ENCODE measurements around the gene FERMT2. TPM values are rescaled to one million over a fixed set of nuclear protein-coding genes. Genes with fewer than 3 reads are reported as not detected.

FERMT2 gene
- total and polyA plus RNA-seq, 2 experiments from 2014 or later, result 108 to 148 TPM

DNA sequence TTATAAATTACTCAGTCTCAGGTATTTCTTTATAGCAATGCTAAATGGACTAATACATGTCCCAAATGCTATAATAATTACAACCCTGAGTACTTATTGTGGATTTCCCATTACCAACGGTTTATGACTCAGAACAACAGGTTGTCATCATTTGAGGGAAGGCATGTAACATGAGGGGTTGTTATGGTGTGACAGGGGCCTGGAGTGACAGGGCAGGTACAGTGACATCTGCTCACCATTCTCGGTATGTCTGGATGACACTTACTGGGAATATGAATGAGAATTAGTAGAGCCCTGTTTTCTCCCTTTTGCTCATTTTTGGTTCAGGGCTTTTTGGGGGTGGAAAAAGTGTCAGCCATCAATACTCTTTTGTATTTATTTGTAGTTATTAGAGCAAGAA lies 36.2 kb upstream of the FERMT2 start:
- Histone ChIP-seq H3K9me2 (ENCODE audit: insufficient read depth) (no peaks in the 10 kb centered on the region), H2AFZ (no peak overlapping the region), H3K79me2 (replicated peaks; ENCODE audit: insufficient read depth) (no peaks in the 10 kb centered on the region), H4K20me1 (replicated peaks; ENCODE audit: insufficient read depth) (no peaks in the 10 kb centered on the region), H3K36me3 (ENCODE audit: insufficient read depth) (no peaks in the 10 kb centered on the region), H3K4me2 (no peak overlapping the region), H3K27me3 (ENCODE audit: insufficient read depth) (no peaks in the 10 kb centered on the region), H3K4me3 (no peak overlapping the region), H3K27ac (ENCODE audit: low read depth) (no peak overlapping the region), H3K4me1 (ENCODE audit: insufficient read depth) (no peaks in the 10 kb centered on the region), H3F3A (replicated peaks; ENCODE audit: low read depth) (no peaks in the 10 kb centered on the region)
- Mint-ChIP-seq H3K4me3 (no peak overlapping the region), H3K36me3 (ENCODE audit: low read depth) (no peaks in the 10 kb centered on the region), H3K27me3 (ENCODE audit: insufficient read depth, low read depth, poor library complexity) (no peaks in the 10 kb centered on the region), H3K27ac (no peak overlapping the region), H3K9me3 (no peaks in the 10 kb centered on the region), H3K4me1 (no peaks in the 10 kb centered on the region)
- DNase-seq (ENCODE audit: low spot score) (no peak), ATAC-seq (no peak)
- TF ChIP-seq ZNF331 (CRISPR knock-in tag; IDR thresholded peaks at IDR 0.05; ENCODE audit: low read depth) (no peak), EZH2phosphoT487 (IDR thresholded peaks at IDR 0.05; ENCODE audit: unreplicated experiment) (no peak)

GRCh38 chr14:52977798-52978197 lies 26.9 kb upstream of the FERMT2 start:
- no peaks in the 10 kb centered on the region for H3K36me3 Mint-ChIP-seq (ENCODE audit: low read depth)
- Histone ChIP-seq H3K4me2 (no peak overlapping the region), H3K36me3 (ENCODE audit: insufficient read depth) (no peaks in the 10 kb centered on the region), H3K27me3 (ENCODE audit: insufficient read depth) (no peaks in the 10 kb centered on the region), H3K79me2 (replicated peaks; ENCODE audit: insufficient read depth) (no peaks in the 10 kb centered on the region), H3K27ac (ENCODE audit: low read depth) (no peak overlapping the region), H3F3A (replicated peaks; ENCODE audit: low read depth) (no peaks in the 10 kb centered on the region), H2AFZ (no peak overlapping the region), H3K4me3 (no peak overlapping the region), H4K20me1 (replicated peaks; ENCODE audit: insufficient read depth) (no peaks in the 10 kb centered on the region), H3K9me2 (ENCODE audit: insufficient read depth) (no peaks in the 10 kb centered on the region; the same call in 1 of the 2 replicates), H3K4me1 (ENCODE audit: insufficient read depth) (no peaks in the 10 kb centered on the region)
- no peaks in the 10 kb centered on the region for H3K27me3 Mint-ChIP-seq (ENCODE audit: insufficient read depth, low read depth, poor library complexity)
- H3K4me1 Mint-ChIP-seq, result no peaks in the 10 kb centered on the region
- H3K4me3 Mint-ChIP-seq, result no peak overlapping the region
- H3K27ac Mint-ChIP-seq, result no peak overlapping the region
- ATAC-seq (no peak), DNase-seq (ENCODE audit: low spot score) (no peak)
- H3K9me3 Mint-ChIP-seq, result no peaks in the 10 kb centered on the region
- TF ChIP-seq REST (IDR thresholded peaks at IDR 0.05; ENCODE audit: unreplicated experiment) (no peak), ZNF331 (CRISPR knock-in tag; IDR thresholded peaks at IDR 0.05; ENCODE audit: low read depth) (no peak), POLR2AphosphoS5 (IDR thresholded peaks at IDR 0.05; ENCODE audit: low read depth) (no peak), ZNF114 (CRISPR knock-in tag; IDR thresholded peaks at IDR 0.05) (no peak), EZH2phosphoT487 (IDR thresholded peaks at IDR 0.05; ENCODE audit: unreplicated experiment) (no peak), EZH2 (IDR thresholded peaks at IDR 0.05; ENCODE audit: low read depth, unreplicated experiment) (no peak), NANOG (IDR thresholded peaks at IDR 0.05; ENCODE audit: borderline replicate concordance) (no peak), ZNF462 (CRISPR knock-in tag; IDR thresholded peaks at IDR 0.05) (no peak), STAT1 (IDR thresholded peaks at IDR 0.05; ENCODE audit: unreplicated experiment) (no peak), CREB1 (CRISPR knock-in tag; IDR thresholded peaks at IDR 0.05; ENCODE audit: low read depth) (no peak)
- TF ChIP-seq, protein P1, sequence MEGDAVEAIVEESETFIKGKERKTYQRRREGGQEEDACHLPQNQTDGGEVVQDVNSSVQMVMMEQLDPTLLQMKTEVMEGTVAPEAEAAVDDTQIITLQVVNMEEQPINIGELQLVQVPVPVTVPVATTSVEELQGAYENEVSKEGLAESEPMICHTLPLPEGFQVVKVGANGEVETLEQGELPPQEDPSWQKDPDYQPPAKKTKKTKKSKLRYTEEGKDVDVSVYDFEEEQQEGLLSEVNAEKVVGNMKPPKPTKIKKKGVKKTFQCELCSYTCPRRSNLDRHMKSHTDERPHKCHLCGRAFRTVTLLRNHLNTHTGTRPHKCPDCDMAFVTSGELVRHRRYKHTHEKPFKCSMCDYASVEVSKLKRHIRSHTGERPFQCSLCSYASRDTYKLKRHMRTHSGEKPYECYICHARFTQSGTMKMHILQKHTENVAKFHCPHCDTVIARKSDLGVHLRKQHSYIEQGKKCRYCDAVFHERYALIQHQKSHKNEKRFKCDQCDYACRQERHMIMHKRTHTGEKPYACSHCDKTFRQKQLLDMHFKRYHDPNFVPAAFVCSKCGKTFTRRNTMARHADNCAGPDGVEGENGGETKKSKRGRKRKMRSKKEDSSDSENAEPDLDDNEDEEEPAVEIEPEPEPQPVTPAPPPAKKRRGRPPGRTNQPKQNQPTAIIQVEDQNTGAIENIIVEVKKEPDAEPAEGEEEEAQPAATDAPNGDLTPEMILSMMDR (conservative IDR thresholded peaks at IDR 0.05; ENCODE audit: low read depth in 2 of 2), result no peak

All from GM23338 (cell line).